ENCODE data around the gene SH2D4B.

DNA sequence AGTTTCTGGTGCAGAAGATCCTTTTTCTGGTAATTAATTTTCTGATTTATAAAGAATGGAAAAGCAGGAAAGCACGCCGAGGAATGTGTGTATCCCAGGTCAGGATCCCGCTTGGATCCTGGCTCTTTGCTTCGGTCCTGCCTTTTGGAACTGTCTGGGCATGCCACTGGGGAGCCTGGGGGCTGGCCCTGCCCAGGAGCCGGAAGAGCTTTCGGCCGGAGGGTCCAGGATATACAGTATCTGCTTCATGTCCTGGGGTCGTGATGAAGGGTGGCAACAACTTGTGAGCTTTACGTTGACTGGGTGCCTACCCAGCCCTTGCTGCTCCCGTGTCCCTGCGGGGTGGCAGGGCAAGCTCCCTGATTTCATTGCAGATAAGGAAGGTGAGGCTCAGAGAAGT lies 2.4 kb downstream of the SH2D4B start:
- no peak for TF ChIP-seq CTCF (IDR thresholded peaks at IDR 0.05)
- TF ChIP-seq POLR2A (IDR thresholded peaks at IDR 0.05; ENCODE audit: low read depth) = no peak
- TF ChIP-seq POLR2AphosphoS5 (IDR thresholded peaks at IDR 0.05) = no peak
- TF ChIP-seq EP300 (IDR thresholded peaks at IDR 0.05) = no peak
